ENCODE measurements around the gene RNF130.
"Not testable (repeated sequence)": the region's sequence is repeated elsewhere in the genome, so short reads cannot be mapped to it uniquely, and the experiment has no call there.

RNF130 gene

DNA sequence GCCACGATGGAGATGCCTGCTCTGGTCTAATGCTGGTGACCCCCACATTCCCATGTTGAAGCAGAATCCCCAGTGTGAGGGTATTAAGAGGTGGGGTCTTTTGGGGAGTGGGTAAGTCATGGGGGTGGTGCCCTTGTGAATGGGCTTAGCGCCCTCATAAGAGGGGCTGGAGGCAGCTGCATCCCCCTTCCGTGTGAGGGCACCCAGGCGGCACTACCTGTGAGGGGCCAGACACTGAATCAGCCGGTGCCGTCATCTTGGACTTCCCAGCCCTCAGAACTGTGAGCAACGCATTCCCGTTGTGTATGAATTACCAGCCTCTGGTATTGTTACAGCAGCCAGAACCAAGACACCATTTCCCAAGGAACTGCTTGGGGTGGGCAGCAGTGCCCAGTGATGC, 27.0 kb upstream of the RNF130 start:
- Mint-ChIP-seq H3K36me3 (no peaks in the 10 kb centered on the region), H3K4me1 (peaks cover 3% of the 10 kb centered on the region), H3K27ac (no peak overlapping the region), H3K27me3 (peaks cover 23% of the 10 kb centered on the region), H3K4me3 (no peak overlapping the region), H3K9me3 (peaks cover 2% of the 10 kb centered on the region)
- ATAC-seq (ENCODE audit: low read depth): no peak
- DNase-seq (ENCODE audit: low spot score in 2 of 2): no peak

GRCh38 chr5:180097926-180098325, 26.4 kb upstream of the RNF130 start:
- Mint-ChIP-seq H3K4me1 (peaks cover 3% of the 10 kb centered on the region), H3K9me3 (peaks cover 2% of the 10 kb centered on the region), H3K36me3 (no peaks in the 10 kb centered on the region), H3K27me3 (peaks cover 21% of the 10 kb centered on the region), H3K27ac (no peak overlapping the region), H3K4me3 (no peak overlapping the region)
- DNase-seq (ENCODE audit: low spot score in 2 of 2): no peak
- ATAC-seq (ENCODE audit: low read depth): no peak

- H3K4me1 Mint-ChIP-seq: peaks cover 3% of the 10 kb centered on the region
- H3K36me3 Mint-ChIP-seq: no peaks in the 10 kb centered on the region
- peaks cover 2% of the 10 kb centered on the region for H3K9me3 Mint-ChIP-seq
- DNase-seq (ENCODE audit: low spot score in 2 of 2): no peak
- peaks cover 22% of the 10 kb centered on the region for H3K27me3 Mint-ChIP-seq
- no peak for ATAC-seq (ENCODE audit: low read depth)
- no peak overlapping the region for H3K4me3 Mint-ChIP-seq
- no peak overlapping the region for H3K27ac Mint-ChIP-seq
Observed at GRCh38 chr5:180097163-180097894, 25.8 kb upstream of the RNF130 start.

DNA sequence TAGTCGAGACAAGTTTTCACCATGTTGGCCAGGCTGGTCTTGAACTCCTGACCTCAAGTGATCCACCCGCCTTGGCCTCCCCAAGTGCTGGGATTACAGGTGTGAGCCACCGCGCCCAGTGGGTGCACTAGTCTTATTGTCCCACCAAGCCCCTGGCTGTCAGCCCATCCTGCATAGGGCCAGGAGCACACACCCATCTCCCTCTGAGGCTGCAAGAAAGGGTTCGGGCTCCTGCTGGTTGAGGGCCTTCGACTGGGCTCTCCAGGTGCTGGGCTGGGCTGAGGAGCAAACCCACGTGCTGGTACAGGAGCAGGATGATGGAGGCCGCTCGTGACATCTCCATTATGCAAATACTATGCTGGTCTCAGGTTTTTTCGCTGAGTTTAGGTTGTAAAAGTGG, 25.1 kb upstream of the RNF130 start:
- peaks cover 22% of the 10 kb centered on the region for H3K27me3 Mint-ChIP-seq
- H3K9me3 Mint-ChIP-seq: peaks cover 2% of the 10 kb centered on the region

GRCh38 chr5:180095545-180095944, 24.0 kb upstream of the RNF130 start:
- peaks cover 2% of the 10 kb centered on the region for H3K9me3 Mint-ChIP-seq
- H3K4me1 Mint-ChIP-seq: peaks cover 3% of the 10 kb centered on the region
- no peaks in the 10 kb centered on the region for H3K36me3 Mint-ChIP-seq
- no peak for DNase-seq (ENCODE audit: low spot score in 2 of 2)
- no peak overlapping the region for H3K4me3 Mint-ChIP-seq
- peaks cover 22% of the 10 kb centered on the region for H3K27me3 Mint-ChIP-seq
- peak overlapping the region; percentile 46 for H3K27ac Mint-ChIP-seq
- ATAC-seq (ENCODE audit: low read depth): no peak

More for the DNA sequence above, 25.1 kb upstream of the RNF130 start:
- Mint-ChIP-seq H3K4me1 (peaks cover 3% of the 10 kb centered on the region), H3K27ac (no peak overlapping the region), H3K36me3 (no peaks in the 10 kb centered on the region), H3K4me3 (no peak overlapping the region)
- DNase-seq (ENCODE audit: low spot score in 2 of 2) (no peak), ATAC-seq (ENCODE audit: low read depth) (no peak)

DNA sequence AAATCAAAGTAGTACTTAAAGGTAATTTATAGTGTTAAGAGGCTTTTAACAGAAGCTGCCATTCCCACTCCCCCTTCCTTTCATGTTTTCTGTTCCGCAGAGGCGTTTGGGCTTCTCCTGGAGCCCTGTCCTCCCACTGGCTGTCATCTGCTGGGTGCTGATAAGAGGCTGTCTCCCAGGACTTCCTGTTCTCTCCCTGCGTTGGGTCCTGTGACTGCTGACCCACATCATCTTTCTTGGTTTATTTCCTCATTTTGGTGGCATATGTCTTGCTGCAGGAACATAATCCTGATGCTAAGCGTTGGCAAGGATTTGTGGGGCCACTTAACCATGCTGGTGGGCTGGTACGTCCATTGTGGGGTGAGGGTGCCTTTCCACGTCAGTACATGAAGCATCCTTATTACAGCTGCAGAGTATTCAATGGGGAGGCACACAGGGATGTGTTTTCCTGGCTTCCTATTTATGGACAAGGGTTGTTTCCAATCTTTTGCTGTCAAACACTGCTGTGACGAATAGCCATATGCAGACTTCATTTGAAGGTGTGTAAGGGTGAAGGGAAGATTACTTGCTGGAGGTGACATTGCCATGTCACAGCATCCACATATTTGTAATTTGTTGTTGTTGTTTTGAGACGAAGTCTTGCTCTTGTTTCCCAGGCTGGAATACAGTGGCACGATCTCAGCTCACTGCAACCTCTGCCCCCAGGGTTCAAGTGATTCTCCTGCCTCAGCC, 22.3 kb upstream of the RNF130 start:
- no peak overlapping the region for H3K27ac Mint-ChIP-seq

DNA sequence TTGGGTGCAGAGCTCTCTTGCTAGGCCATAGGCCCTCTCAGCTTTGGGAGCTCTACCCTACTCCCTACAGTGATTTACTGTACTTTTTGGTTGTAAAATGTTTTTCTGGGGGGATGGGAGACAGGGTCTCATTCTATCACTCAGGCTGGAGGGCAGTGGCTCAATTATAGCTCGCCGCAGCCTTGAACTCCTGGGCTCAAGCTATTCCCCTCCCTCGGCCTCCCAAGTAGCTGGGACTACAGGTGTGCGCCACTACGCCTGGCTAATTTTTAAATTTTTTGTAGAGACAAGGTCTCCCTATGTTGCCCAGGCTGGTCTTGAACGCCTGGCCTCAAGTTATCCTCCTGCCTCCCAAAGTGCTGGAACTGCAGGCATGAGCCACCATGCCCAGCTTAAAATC, 21.7 kb upstream of the RNF130 start:
- H3K4me1 Mint-ChIP-seq: peaks cover 7% of the 10 kb centered on the region

More for the DNA sequence above, 22.3 kb upstream of the RNF130 start:
- peaks cover 7% of the 10 kb centered on the region for H3K4me1 Mint-ChIP-seq
- no peaks in the 10 kb centered on the region for H3K36me3 Mint-ChIP-seq
- no peak overlapping the region for H3K4me3 Mint-ChIP-seq
- ATAC-seq (ENCODE audit: low read depth) (no peak), DNase-seq (ENCODE audit: low spot score in 2 of 2) (no peak)
- peaks cover 2% of the 10 kb centered on the region for H3K9me3 Mint-ChIP-seq
- H3K27me3 Mint-ChIP-seq: peaks cover 22% of the 10 kb centered on the region

DNA sequence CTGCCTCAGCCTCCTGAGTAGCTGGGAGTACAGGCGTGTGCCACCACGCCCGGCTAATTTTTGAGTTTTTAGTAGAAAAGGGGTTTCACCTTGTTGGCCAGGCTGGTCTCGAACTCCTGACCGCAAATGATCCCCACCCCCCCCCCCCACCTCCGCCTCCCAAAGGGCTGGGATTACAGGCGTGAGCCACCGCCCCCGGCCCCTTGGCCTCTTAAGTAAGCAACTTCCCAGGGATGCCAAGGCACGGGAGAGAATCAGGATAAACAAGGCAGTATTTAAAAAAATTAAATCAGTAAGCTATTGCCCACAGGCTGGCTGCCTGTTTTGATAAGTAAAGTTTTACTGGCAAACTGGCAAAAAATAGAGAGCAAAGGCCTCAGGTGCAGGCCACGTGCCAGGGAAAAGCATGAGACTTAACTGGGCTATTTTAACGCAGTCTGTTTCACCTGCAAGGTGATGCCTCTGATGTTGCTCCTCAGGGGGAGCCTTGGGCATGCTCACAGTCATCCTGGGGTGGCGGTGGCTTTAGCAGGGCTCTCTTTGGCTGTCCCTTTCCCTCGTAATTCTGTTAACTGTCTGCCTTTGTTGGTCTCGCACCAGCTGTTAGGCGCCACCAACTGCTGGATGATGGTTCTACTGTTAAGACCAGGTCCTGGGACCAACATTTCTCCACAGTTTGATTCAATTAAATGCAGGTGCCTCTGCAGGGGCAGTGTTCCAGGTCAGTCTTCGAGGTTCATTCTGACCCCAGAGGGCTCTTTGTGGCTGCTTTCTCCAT, 19.4 kb upstream of the RNF130 start:
- Mint-ChIP-seq H3K36me3 (no peaks in the 10 kb centered on the region), H3K27ac (no peak overlapping the region), H3K27me3 (peaks cover 15% of the 10 kb centered on the region), H3K9me3 (no peaks in the 10 kb centered on the region), H3K4me3 (peak overlapping the region; percentile 91), H3K4me1 (peaks cover 7% of the 10 kb centered on the region)
- no peak for DNase-seq (ENCODE audit: low spot score in 2 of 2)
- no peak for ATAC-seq (ENCODE audit: low read depth)

More for the DNA sequence above, 21.7 kb upstream of the RNF130 start:
- DNase-seq (ENCODE audit: low spot score in 2 of 2): no peak
- no peak for ATAC-seq (ENCODE audit: low read depth)
- H3K27ac Mint-ChIP-seq: no peak overlapping the region
- H3K36me3 Mint-ChIP-seq: no peaks in the 10 kb centered on the region
- H3K4me3 Mint-ChIP-seq: peak overlapping the region; percentile 12
- peaks cover 22% of the 10 kb centered on the region for H3K27me3 Mint-ChIP-seq
- H3K9me3 Mint-ChIP-seq: peaks cover 2% of the 10 kb centered on the region

- Mint-ChIP-seq H3K4me3 (peak overlapping the region; percentile 91), H3K4me1 (peaks cover 7% of the 10 kb centered on the region), H3K9me3 (no peaks in the 10 kb centered on the region), H3K36me3 (no peaks in the 10 kb centered on the region), H3K27me3 (peaks cover 11% of the 10 kb centered on the region), H3K27ac (peak overlapping the region; percentile 82)
- ATAC-seq (ENCODE audit: low read depth) (peak; percentile 94), DNase-seq (ENCODE audit: low spot score in 2 of 2) (peak; percentile 81 to 83)
Observed at GRCh38 chr5:180090098-180090768, 18.7 kb upstream of the RNF130 start.

DNA sequence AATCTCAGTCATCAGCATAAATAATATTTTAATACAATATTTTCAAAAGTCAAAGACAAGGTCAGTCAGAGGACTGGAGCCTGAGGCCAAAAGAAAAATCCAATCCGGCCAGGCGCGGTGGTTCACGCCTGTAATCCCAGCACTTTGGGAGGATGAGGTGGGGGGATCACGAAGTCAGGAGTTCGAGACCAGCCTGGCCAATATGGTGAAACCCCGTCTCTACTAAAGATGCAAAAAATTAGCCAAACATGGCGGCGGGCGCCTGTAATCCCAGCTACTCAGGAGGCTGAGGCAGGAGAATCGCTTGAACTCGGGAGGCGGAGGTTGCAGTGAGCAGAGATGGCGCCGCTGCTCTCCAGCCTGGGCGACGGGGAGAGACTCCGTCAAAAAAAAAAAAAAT, 18.1 kb upstream of the RNF130 start:
- H3K27ac Mint-ChIP-seq, H3K4me3 Mint-ChIP-seq: not testable (repeated sequence)

GRCh38 chr5:180088561-180088960, 17.0 kb upstream of the RNF130 start:
- H3K27ac Mint-ChIP-seq: no peak overlapping the region
- peaks cover 4% of the 10 kb centered on the region for H3K27me3 Mint-ChIP-seq
- peaks cover 4% of the 10 kb centered on the region for H3K4me1 Mint-ChIP-seq
- DNase-seq (ENCODE audit: low spot score in 2 of 2) (no peak), ATAC-seq (ENCODE audit: low read depth) (no peak)
- no peak overlapping the region for H3K4me3 Mint-ChIP-seq
- no peaks in the 10 kb centered on the region for H3K36me3 Mint-ChIP-seq
- H3K9me3 Mint-ChIP-seq: no peaks in the 10 kb centered on the region

More for the DNA sequence above, 18.1 kb upstream of the RNF130 start:
- ATAC-seq (ENCODE audit: low read depth); DNase-seq (ENCODE audit: low spot score in 2 of 2); H3K4me1 Mint-ChIP-seq; H3K36me3 Mint-ChIP-seq; H3K9me3 Mint-ChIP-seq; H3K27me3 Mint-ChIP-seq: not testable (repeated sequence)

GRCh38 chr5:180086816-180087399, 15.3 kb upstream of the RNF130 start:
- Mint-ChIP-seq H3K4me1 (peaks cover 3% of the 10 kb centered on the region), H3K4me3 (no peak overlapping the region), H3K27ac (no peak overlapping the region), H3K36me3 (no peaks in the 10 kb centered on the region), H3K9me3 (no peaks in the 10 kb centered on the region), H3K27me3 (peaks cover 6% of the 10 kb centered on the region)
- DNase-seq (ENCODE audit: low spot score in 2 of 2) (no peak), ATAC-seq (ENCODE audit: low read depth) (no peak)

GRCh38 chr5:180085837-180086236, 14.3 kb upstream of the RNF130 start:
- H3K27me3 Mint-ChIP-seq: peaks cover 8% of the 10 kb centered on the region
- no peaks in the 10 kb centered on the region for H3K36me3 Mint-ChIP-seq
- DNase-seq (ENCODE audit: low spot score in 2 of 2) (no peak), ATAC-seq (ENCODE audit: low read depth) (no peak)
- H3K9me3 Mint-ChIP-seq: no peaks in the 10 kb centered on the region
- H3K4me1 Mint-ChIP-seq: peaks cover 3% of the 10 kb centered on the region
- no peak overlapping the region for H3K27ac Mint-ChIP-seq
- H3K4me3 Mint-ChIP-seq: no peak overlapping the region
